GM10248 (cell line): Measurements from ENCODE around the gene TRPV4.
"Not testable (repeated sequence)": the region's sequence is repeated elsewhere in the genome, so short reads cannot be mapped to it uniquely, and the experiment has no call there.

Experiments
- CTCF ChIA-PET: fragments of 300-600 bp; sonication (Branson Sonifier 250); formaldehyde crosslinking; extraction: SDS; loops from one replicate; lab custom pipeline; 2021; ENCODE audit warnings: antibody characterized with exemption; lab: Yijun Ruan, JAX
- POLR2A ChIA-PET: fragments of 350-650 bp; sonication (Branson Sonifier 250); formaldehyde crosslinking; extraction: SDS; loops from one replicate; lab custom pipeline; 2020; ENCODE audit warnings: antibody characterized with exemption; lab: Yijun Ruan, JAX
- DNase-seq: peaks from one replicate; pipeline ENCODE4 v3.0.0; 2012; ENCODE audit errors: extremely low spot score
- CTCF ChIP-seq: IDR thresholded peaks from 2 replicates; pipeline ENCODE4 v1.5.1; 2012; ENCODE audit warnings: mild to moderate bottlenecking, low read depth; ENCODE audit errors: extremely low read depth, missing control alignments, control extremely low read depth

Gene TRPV4

GRCh38 chr12:109871668-109872314, 38.6 kb upstream of the TRPV4 start:
- POLR2A ChIA-PET: no interaction called here
- no peak for DNase-seq
- no peak for TF ChIP-seq CTCF
- CTCF ChIA-PET: interaction anchor here (2.2 kb wide), 1 partner anchor 26 kb away, joined by 6 read pairs; no protein-coding TSS in a partner anchor

- no peak for DNase-seq
- ChIA-PET POLR2A (no interaction called here), CTCF (interaction anchor here (1.2 kb wide), 1 partner anchor 25 kb away, joined by 3 read pairs; no protein-coding TSS in a partner anchor)
- no peak for TF ChIP-seq CTCF
Measured at GRCh38 chr12:109870648-109871047, 37.5 kb upstream of the TRPV4 start.

GRCh38 chr12:109868182-109869051, 35.2 kb upstream of the TRPV4 start:
- CTCF ChIA-PET: interaction anchor here (0.8 to 2.5 kb wide), 5 partner anchors 9 to 23 kb away, joined by 3 to 12 read pairs (median 6); no protein-coding TSS in a partner anchor
- no peak for TF ChIP-seq CTCF
- POLR2A ChIA-PET: interaction anchor here (0.6 kb wide), 1 partner anchor 376 kb away, joined by 3 read pairs; no protein-coding TSS in a partner anchor
- DNase-seq: no peak

GRCh38 chr12:109864916-109865315, 31.7 kb upstream of the TRPV4 start:
- POLR2A ChIA-PET: no interaction called here
- DNase-seq: no peak
- CTCF ChIA-PET: interaction anchor here (1.1 to 4.5 kb wide), 3 partner anchors 11 to 59 kb away, joined by 4 to 27 read pairs (median 17); no protein-coding TSS in a partner anchor
- no peak for TF ChIP-seq CTCF

- ChIA-PET POLR2A (no interaction called here), CTCF (interaction anchor here (2.0 to 4.5 kb wide), 3 partner anchors 10 to 60 kb away, joined by 5 to 27 read pairs (median 17); no protein-coding TSS in a partner anchor)
- no peak for TF ChIP-seq CTCF
- no peak for DNase-seq
Measured at GRCh38 chr12:109863847-109864712, 30.9 kb upstream of the TRPV4 start.

- CTCF ChIA-PET: interaction anchor here (0.9 to 4.5 kb wide), 5 partner anchors 9 to 58 kb away, joined by 3 to 27 read pairs (median 5); no protein-coding TSS in a partner anchor
- POLR2A ChIA-PET, DNase-seq: not testable (repeated sequence)
Measured at GRCh38 chr12:109862491-109862890, 29.3 kb upstream of the TRPV4 start.
